DND-41 (cell line): Measurements from ENCODE around the gene IGSF6.

Experiments used
- ATAC-seq: fragments of 200-7000 bp; cut with Tn5 transposase; 3 replicates; pipeline ENCODE4 v1.9.1; 2021; ENCODE audit warnings: low read depth; ENCODE audit not compliant: insufficient read depth
- DNase-seq: peaks from one replicate; pipeline ENCODE4 v3.0.0-alpha.2; 2020
- H2AFZ ChIP-seq: 2 replicates; pipeline ENCODE4 v1.6.0; 2012; ENCODE audit warnings: low read depth, low read length
- H3K27ac ChIP-seq: 2 replicates; pipeline ENCODE4 v1.5.1; 2012; ENCODE audit warnings: low read length, inconsistent platforms
- H3K27me3 ChIP-seq: fragments of 200-600 bp; sonication (generic); 2 replicates; pipeline ENCODE4 v1.6.0; 2012; ENCODE audit warnings: low read length, mild to moderate bottlenecking, inconsistent platforms; ENCODE audit not compliant: insufficient read depth, poor library complexity
- H3K36me3 ChIP-seq: 2 replicates; pipeline ENCODE4 v1.5.1; 2012; ENCODE audit warnings: low read length, inconsistent platforms; ENCODE audit not compliant: insufficient read depth
- H3K4me1 ChIP-seq: 2 replicates; pipeline ENCODE4 v1.5.1; 2012; ENCODE audit warnings: mild to moderate bottlenecking, low read length; ENCODE audit not compliant: insufficient read depth
- H3K4me2 ChIP-seq: 2 replicates; pipeline ENCODE4 v1.6.0; 2012; ENCODE audit warnings: mild to moderate bottlenecking, moderate library complexity, low read length, inconsistent platforms; ENCODE audit not compliant: insufficient read depth
- H3K4me3 ChIP-seq, 2 experiments: fragments of 200-600 bp in 1 of 2; shearing (Covaris generic) in 1 of 2; 2 replicates each; pipeline ENCODE4 v1.5.1; 2012 to 2016; ENCODE audit warnings: inconsistent platforms in 2 of 2, low read length in 2 of 2, mild to moderate bottlenecking in 2 of 2, low read depth in 1 of 2, moderate library complexity in 1 of 2
- H3K79me2 ChIP-seq: 2 replicates; pipeline ENCODE4 v1.6.0; 2012; ENCODE audit warnings: low read length, inconsistent platforms; ENCODE audit not compliant: insufficient read depth
- H3K9ac ChIP-seq: 2 replicates; pipeline ENCODE4 v1.6.0; 2012; ENCODE audit warnings: low read depth, mild to moderate bottlenecking, inconsistent platforms, low read length, moderate library complexity
- H3K9me3 ChIP-seq: 2 replicates; pipeline ENCODE4 v1.5.1; 2012; ENCODE audit warnings: low read length, moderate library complexity, mild to moderate bottlenecking, inconsistent platforms; ENCODE audit not compliant: insufficient read depth, severe bottlenecking
- H4K20me1 ChIP-seq: 2 replicates; pipeline ENCODE4 v1.6.0; 2012; ENCODE audit warnings: low read length; ENCODE audit not compliant: insufficient read depth
- CTCF ChIP-seq: IDR thresholded peaks from 2 replicates; pipeline ENCODE4 v1.5.1; 2012; ENCODE audit warnings: borderline replicate concordance, low read length, moderate library complexity, mild to moderate bottlenecking; ENCODE audit not compliant: poor library complexity, severe bottlenecking; ENCODE audit errors: extremely low read depth
- EZH2 ChIP-seq: IDR thresholded peaks from 3 replicates; pipeline ENCODE4 v1.6.1; 2012; ENCODE audit warnings: borderline replicate concordance, low read depth, mild to moderate bottlenecking, moderate library complexity, low read length, inconsistent platforms; ENCODE audit not compliant: severe bottlenecking

IGSF6 gene

GRCh38 chr16:21673469-21673868 lies 21.1 kb upstream of the IGSF6 start:
- H3K27ac ChIP-seq, result no peak overlapping the region
- no peak overlapping the region for H3K4me3 ChIP-seq
- H3K9me3 ChIP-seq, result no peaks in the 10 kb centered on the region
- no peaks in the 10 kb centered on the region for H3K4me1 ChIP-seq
- no peaks in the 10 kb centered on the region for H4K20me1 ChIP-seq
- peaks cover 3% of the 10 kb centered on the region for H3K27me3 ChIP-seq
- no peak for DNase-seq
- TF ChIP-seq CTCF (no peak), EZH2 (no peak)
- no peak for ATAC-seq
- no peak overlapping the region for H3K4me2 ChIP-seq
- H3K36me3 ChIP-seq, result no peaks in the 10 kb centered on the region
- H3K79me2 ChIP-seq, result no peaks in the 10 kb centered on the region
- no peak overlapping the region for H2AFZ ChIP-seq
- no peak overlapping the region for H3K9ac ChIP-seq

GRCh38 chr16:21667575-21667974 lies 15.2 kb upstream of the IGSF6 start:
- Histone ChIP-seq H3K9me3 (no peaks in the 10 kb centered on the region), H3K4me2 (no peak overlapping the region), H4K20me1 (no peaks in the 10 kb centered on the region), H3K79me2 (no peaks in the 10 kb centered on the region), H3K4me3 (no peak overlapping the region), H3K27me3 (peaks cover 3% of the 10 kb centered on the region), H3K9ac (no peak overlapping the region), H2AFZ (no peak overlapping the region), H3K27ac (no peak overlapping the region), H3K36me3 (no peaks in the 10 kb centered on the region), H3K4me1 (no peaks in the 10 kb centered on the region)
- DNase-seq, result no peak
- no peak for TF ChIP-seq CTCF
- no peak for TF ChIP-seq EZH2
- no peak for ATAC-seq

- Histone ChIP-seq H4K20me1 (no peaks in the 10 kb centered on the region), H3K4me1 (no peaks in the 10 kb centered on the region; the same call in 1 of the 2 replicates), H2AFZ (no peak overlapping the region), H3K4me3 (no peak overlapping the region), H3K27ac (no peak overlapping the region), H3K4me2 (no peak overlapping the region), H3K9me3 (no peaks in the 10 kb centered on the region), H3K9ac (no peak overlapping the region), H3K36me3 (no peaks in the 10 kb centered on the region), H3K79me2 (no peaks in the 10 kb centered on the region), H3K27me3 (peaks cover 3% of the 10 kb centered on the region)
- no peak for DNase-seq
- ATAC-seq, result no peak
- TF ChIP-seq CTCF (no peak), EZH2 (no peak)
These were observed 14.4 kb upstream of the IGSF6 start for GRCh38 chr16:21666772-21667171.
